NCI-H2227 treated with DMSO at 0.1 percent for 48 hours (cell line): ENCODE measurements around the gene STMN1.
A peak's percentile ranks its signal among the peaks of the same experiment; 100 is the strongest.

ENCODE experiments used
- DNase-seq: peaks from one replicate; lab custom pipeline; 2025; lab: John Stamatoyannopoulos, UW

Gene STMN1

DNA sequence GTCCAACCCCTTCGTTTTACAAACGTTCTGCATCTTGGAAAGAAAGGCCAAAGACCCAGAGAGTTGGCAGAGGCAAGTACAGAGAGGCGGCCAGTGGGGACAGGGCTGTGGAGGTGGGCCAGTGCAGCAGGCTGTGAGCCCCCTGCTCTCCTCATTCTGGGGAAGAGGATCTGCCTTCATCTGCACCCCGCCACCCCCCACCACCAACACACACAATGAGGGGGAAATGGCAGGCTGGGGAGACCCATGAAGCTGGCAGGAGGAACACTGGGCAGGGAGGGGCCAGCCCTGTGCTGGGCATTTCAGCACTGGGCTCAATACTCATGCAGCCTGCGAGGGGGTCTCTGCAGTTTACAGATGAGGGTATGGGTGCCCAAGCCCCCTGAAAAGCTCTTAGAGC lies 14.6 kb downstream of the STMN1 start:
- no peak for DNase-seq

- no peak for DNase-seq
These were observed 15.8 kb downstream of the STMN1 start for GRCh38 chr1:25890239-25891034.

GRCh38 chr1:25889470-25889869 lies 16.7 kb downstream of the STMN1 start:
- no peak for DNase-seq

- DNase-seq = no peak
These were observed 17.7 kb downstream of the STMN1 start for GRCh38 chr1:25888426-25888987.

GRCh38 chr1:25885602-25886001 lies 20.6 kb downstream of the STMN1 start:
- no peak for DNase-seq

- DNase-seq = no peak
These were observed 25.0 kb downstream of the STMN1 start for GRCh38 chr1:25881266-25881665.

GRCh38 chr1:25880518-25880917 lies 25.7 kb downstream of the STMN1 start:
- no peak for DNase-seq

- DNase-seq = no peak
These were observed 26.5 kb downstream of the STMN1 start for GRCh38 chr1:25879675-25880074.

- DNase-seq = no peak
These were observed 27.5 kb downstream of the STMN1 start for GRCh38 chr1:25878690-25879089.

GRCh38 chr1:25877155-25877554 lies 29.1 kb downstream of the STMN1 start:
- no peak for DNase-seq

DNA sequence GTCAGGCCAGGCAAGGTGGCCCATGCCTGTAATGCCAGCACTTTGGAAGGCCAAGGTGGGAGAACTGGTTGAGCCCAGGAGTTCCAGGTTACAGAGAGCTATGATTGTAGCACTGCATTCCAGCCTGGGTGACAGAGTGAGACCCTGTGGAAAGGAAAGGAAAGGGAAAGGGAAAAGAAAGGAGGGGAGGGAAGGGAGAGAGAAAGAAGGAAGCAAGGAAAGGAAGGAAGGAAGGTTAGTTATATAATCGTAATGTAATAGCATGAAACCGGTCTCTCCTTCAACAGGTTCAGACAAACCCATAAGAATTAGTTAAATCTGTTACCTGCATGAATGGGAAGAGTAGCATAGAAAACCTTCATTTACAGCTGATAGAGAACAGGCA lies 29.5 kb downstream of the STMN1 start:
- DNase-seq = no peak

GRCh38 chr1:25875856-25876692 lies 30.1 kb downstream of the STMN1 start:
- DNase-seq = peak; percentile 61

- peak; percentile 81 for DNase-seq
These were observed 30.9 kb downstream of the STMN1 start, which contains the start of gene PAQR7 for GRCh38 chr1:25875154-25875855. Gene PAQR7, minus strand, starts transcription at chr1:25875708. Its CDS starts 11,869 bp downstream, at chr1:25863839.

GRCh38 chr1:25874635-25875153 lies 31.5 kb downstream of the STMN1 start:
- no peak for DNase-seq

DNA sequence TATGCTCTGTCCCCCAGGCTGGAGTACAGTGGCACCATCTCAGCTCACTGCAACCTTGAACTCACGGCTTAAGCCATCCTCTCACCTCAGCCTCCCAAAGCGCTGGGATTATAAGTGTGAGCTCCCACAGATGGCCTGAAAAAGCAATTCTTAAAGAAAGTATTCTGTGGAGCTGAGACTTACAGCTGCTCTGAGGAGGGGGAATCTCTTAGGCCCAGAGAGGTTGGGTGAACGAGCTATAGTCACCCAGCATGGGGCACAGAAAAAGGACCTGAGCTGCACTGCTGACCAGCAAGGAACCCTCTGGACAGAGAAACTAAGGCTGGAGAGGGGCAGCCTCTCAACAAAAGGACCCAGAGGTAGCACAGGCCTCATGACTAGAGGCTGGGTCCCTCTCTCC lies 32.0 kb downstream of the STMN1 start:
- DNase-seq = no peak

DNA sequence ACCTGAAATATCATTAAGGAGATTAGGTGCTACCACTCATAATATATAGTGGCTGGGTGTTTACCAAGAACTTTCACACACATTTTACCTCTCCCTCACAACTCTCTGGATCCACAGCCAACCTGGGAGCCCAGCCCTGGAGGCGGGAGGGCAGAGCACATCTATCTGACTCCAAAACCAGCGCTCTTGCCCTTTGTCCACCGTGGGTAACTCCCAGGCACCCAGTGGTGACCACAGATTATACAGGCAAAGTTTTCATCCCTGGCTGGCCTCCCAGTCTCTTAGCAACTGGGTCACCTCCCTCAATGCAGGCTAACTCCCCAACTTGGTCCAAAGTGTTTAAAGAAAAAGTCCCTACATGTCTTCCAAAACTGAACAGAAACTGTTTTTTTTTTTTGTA lies 33.1 kb downstream of the STMN1 start:
- no peak for DNase-seq

GRCh38 chr1:25872713-25873112 lies 33.5 kb downstream of the STMN1 start:
- no peak for DNase-seq

DNA sequence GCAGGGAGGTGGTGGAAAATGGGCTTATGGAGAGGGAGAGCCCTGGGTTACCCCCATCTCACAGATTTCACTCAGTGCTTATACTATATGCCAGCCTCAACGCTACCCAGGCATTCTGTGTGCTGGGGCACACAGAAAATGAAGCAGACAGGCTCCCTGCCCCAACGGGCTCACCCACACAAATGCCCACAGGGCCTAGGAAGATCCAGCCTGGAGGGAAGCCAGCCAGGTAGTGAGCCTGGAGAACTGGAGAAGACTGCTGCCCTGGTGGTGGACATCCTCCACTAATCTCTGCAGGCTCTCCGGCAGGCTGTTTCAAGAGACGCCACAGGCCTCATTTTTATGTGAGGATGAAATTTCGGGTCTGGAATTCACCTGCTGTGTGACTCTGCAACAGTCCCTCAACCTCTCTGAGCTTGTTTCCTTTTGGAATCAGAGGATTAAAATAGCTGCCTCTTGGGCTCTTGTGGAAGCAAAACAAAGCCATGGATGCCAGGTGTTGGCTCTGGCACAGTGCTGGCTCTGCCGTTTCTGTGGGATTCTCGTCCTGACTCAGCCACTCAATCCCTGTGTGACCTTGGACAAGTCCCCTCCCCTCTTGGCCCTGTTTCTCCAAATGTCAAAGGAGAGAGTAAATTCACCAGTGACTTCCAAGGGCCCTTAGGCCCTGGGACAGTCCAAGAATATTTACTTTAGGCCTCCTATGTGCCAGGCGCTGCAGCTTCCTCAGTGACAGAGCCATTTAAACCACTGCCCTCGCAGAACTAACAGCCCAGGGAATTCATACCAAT lies 34.3 kb downstream of the STMN1 start:
- no peak for DNase-seq

- DNase-seq = no peak
These were observed 35.0 kb downstream of the STMN1 start for GRCh38 chr1:25871086-25871703.

DNA sequence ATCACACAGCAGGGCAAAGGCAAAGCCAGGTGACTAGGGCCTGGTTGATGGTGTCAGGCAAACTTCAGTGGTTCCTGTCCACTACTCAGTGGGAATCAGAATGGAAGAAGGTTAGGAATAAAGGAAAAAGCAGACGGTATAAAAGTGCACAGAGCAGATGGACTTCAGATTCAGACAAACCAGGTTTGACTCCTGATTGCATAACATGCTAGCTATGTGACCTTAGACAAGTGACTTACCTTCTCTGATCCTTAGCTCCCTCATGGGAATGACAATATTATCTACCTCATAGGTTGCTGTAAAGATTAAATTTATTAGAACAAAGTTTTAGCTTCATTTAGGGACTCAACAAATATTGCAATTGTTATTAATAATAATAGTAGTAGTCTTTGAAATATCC lies 35.6 kb downstream of the STMN1 start:
- DNase-seq = no peak
